ENCODE data around the gene LPCAT3. TPM values are rescaled to one million over a fixed set of nuclear protein-coding genes. Genes with fewer than 3 reads are reported as not detected.

The LPCAT3 gene
- total and polyA plus RNA-seq, 8 donors: 22.4 to 36.5 (median 32.0) TPM

DNA sequence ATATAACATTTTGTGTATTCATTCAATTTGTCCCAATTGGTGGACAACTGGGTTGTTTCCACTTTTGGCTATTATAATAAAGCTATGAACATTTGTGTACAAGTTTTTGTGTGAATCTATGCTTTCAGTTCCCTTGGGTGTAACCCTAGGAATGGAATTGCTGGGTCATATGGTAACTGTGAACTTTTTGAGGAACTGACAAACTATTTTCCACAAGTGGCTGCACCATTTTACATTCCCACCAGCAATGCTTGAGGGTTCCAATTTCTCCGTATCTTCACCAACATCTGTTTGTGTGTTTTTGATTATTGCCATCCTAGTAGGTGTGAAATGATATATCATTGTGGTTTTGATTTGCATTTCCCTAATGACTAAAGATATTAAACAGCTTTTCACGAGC is 13.0 kb downstream of the LPCAT3 start:
- TF ChIP-seq, protein P1, sequence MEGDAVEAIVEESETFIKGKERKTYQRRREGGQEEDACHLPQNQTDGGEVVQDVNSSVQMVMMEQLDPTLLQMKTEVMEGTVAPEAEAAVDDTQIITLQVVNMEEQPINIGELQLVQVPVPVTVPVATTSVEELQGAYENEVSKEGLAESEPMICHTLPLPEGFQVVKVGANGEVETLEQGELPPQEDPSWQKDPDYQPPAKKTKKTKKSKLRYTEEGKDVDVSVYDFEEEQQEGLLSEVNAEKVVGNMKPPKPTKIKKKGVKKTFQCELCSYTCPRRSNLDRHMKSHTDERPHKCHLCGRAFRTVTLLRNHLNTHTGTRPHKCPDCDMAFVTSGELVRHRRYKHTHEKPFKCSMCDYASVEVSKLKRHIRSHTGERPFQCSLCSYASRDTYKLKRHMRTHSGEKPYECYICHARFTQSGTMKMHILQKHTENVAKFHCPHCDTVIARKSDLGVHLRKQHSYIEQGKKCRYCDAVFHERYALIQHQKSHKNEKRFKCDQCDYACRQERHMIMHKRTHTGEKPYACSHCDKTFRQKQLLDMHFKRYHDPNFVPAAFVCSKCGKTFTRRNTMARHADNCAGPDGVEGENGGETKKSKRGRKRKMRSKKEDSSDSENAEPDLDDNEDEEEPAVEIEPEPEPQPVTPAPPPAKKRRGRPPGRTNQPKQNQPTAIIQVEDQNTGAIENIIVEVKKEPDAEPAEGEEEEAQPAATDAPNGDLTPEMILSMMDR (IDR thresholded peaks at IDR 0.05): no peak
- no peak for FAIRE-seq
- intact Hi-C loops (cut with DNase I): no loop called here
- no peak for ATAC-seq
- Histone ChIP-seq H3K4me1 (peaks cover 9 to 27% (median 26%) of the 10 kb centered on the region in 3 donors), H3K4me3 (no peak overlapping the region), H3K27me3 (no peaks in the 10 kb centered on the region), H3K36me3 (no peaks in the 10 kb centered on the region), H3K27ac (peak overlapping the region in 3 of 4 donors; percentile 13 to 37 (median 19)), H3K9me3 (no peaks in the 10 kb centered on the region)
- 43 to 50% methylated on average over 2 of the region's 2 CpGs for WGBS, 2 donors
- DNase-seq: no peak

GRCh38 chr12:7004840-7005239 is 13.4 kb downstream of the LPCAT3 start:
- no peaks in the 10 kb centered on the region for H3K9me3 ChIP-seq

GRCh38 chr12:7004287-7004803 is 13.9 kb downstream of the LPCAT3 start:
- no peak overlapping the region for H3K27ac ChIP-seq
- H3K36me3 ChIP-seq: no peaks in the 10 kb centered on the region
- WGBS, 2 donors: 50 to 62% methylated on average over 2 of the region's 2 CpGs
- H3K9me3 ChIP-seq: no peaks in the 10 kb centered on the region
- TF ChIP-seq, protein P1 (IDR thresholded peaks at IDR 0.05): no peak
- H3K4me3 ChIP-seq: no peak overlapping the region
- FAIRE-seq (no peak), DNase-seq (no peak), ATAC-seq (no peak)
- H3K4me1 ChIP-seq: peaks cover 12 to 27% (median 26%) of the 10 kb centered on the region in 3 donors
- no peaks in the 10 kb centered on the region for H3K27me3 ChIP-seq
- intact Hi-C loops (cut with DNase I): no loop called here

More at GRCh38 chr12:7004840-7005239, 13.4 kb downstream of the LPCAT3 start:
- ATAC-seq (peak in 1 of 4 donors; percentile 27), FAIRE-seq (no peak), DNase-seq (no peak)
- no peak overlapping the region for H3K4me3 ChIP-seq
- TF ChIP-seq, protein P1 (IDR thresholded peaks at IDR 0.05): no peak
- intact Hi-C loops (cut with DNase I): no loop called here
- no peaks in the 10 kb centered on the region for H3K27me3 ChIP-seq
- H3K27ac ChIP-seq: peak overlapping the region in 1 of 4 donors; percentile 13
- peaks cover 9 to 27% (median 23%) of the 10 kb centered on the region in 3 donors for H3K4me1 ChIP-seq
- 80 to 83% methylated on average over 2 of the region's 2 CpGs for WGBS, 2 donors
- H3K36me3 ChIP-seq: no peaks in the 10 kb centered on the region

GRCh38 chr12:7001921-7002591 is 16.2 kb downstream of the LPCAT3 start:
- no peak for FAIRE-seq
- 81 to 90% methylated on average over 7 of the region's 7 CpGs for WGBS, 2 donors

More at GRCh38 chr12:7001921-7002591, 16.2 kb downstream of the LPCAT3 start:
- TF ChIP-seq, protein P1 (IDR thresholded peaks at IDR 0.05): no peak
- Histone ChIP-seq H3K4me1 (peaks cover 23 to 38% (median 30%) of the 10 kb centered on the region in 3 donors), H3K9me3 (no peaks in the 10 kb centered on the region), H3K27ac (no peak overlapping the region), H3K27me3 (no peaks in the 10 kb centered on the region), H3K4me3 (no peak overlapping the region), H3K36me3 (no peaks in the 10 kb centered on the region)
- ATAC-seq (no peak), DNase-seq (no peak)
- intact Hi-C loops (cut with DNase I): no loop called here
